ENCODE results near the gene SMR3A.
A peak's percentile ranks its signal among the peaks of the same experiment; 100 is the strongest.

The SMR3A gene

DNA sequence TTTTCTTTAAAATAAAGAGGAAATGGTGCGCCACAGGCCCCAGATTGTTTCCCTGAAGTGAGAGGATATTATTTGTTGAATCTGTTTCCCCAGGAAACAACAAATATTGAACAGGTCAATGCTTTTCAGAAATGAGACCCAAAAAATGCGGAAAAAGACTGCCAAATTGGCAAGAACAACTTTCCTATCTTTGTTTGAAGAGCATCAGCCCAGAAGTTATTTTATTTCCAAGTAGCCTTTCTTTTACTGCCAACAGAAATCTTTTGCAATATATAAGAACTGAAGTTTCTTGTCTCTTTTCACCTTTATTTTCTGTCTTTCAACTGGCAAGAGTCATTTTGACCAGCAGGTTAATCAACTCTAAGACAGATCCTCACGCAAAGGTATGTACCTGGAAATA is at the start of gene SMR3A:
TSS of gene SMR3A (plus strand) at position 301 of the 400 bp plus-strand sequence. CDS start 1,356 bp downstream, outside the sequence.
- DNase-seq, result no peak

DNA sequence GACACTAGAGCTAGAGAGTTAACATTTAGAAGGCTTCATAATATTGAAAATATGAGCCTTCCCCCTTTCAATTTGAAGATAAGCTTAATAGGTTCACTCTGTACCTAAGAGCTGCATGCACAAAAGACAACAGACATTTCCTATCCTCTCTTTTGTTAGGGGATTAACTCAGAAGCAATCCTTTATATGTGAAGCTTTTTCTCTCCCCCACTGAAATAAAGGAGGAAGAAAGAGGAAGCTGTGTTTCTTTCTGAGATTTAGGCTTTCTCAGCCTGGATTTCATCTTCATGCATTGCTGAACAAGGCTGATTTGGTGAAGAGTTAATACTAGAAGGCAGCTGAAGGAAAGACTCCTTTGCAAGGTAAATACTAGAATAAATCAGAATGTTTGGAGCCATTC is 46.8 kb upstream of the SMR3A start:
- no peak for DNase-seq

DNA sequence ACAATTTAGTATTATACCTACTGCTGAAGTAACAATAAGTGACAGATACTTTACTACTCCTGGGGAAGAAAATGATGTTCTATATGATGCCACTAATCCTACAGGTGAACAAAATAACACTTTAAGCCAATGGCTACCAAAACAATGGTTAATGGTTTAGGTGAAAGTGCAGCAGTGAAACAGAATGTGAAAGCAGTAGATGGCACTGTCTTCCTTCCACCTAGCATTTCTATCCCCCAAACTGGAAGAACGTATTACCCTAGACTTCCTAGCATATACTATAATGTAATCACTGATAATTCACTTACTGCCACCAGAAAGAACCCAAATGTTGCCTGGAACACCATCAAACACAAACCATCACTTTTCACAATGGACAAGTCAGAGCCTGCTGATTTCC is 44.6 kb upstream of the SMR3A start:
- DNase-seq, result peak; percentile 18

DNA sequence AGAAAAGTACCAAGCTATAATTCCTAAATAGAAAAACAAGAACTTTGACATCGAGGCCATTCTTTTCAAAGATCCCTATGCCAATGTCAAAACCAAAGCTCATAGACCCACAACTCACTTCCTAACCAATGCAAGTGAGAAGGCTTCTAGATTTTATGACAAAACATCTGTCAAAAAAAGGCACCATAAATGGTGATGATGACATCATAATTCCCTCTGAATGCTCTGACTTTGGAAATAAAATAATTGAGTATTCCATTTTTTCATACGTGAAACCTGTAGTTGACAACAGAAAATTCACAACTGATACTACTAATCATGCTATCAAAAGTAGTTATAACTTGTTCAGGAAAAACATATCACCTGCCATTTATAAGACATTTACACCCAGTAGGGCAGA is 34.5 kb upstream of the SMR3A start:
- DNase-seq, result no peak

DNA sequence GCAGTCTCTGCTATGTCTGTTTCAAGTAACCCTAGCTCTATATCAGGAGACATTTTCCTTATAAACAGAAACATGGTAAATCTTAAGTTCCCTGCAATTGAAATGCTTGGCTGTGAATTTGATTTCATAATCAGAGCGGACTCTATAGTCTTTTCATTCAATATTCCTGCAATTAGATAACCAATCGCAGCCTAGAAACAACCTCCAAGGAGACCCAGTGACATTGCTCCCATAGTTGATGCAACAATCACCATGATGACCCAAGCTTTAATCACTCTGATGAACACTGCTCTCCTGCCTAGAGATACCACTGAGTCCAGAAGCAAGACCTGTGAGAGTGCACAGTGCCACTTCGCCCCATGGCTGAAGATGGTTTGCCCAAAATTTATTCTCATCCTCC is 25.9 kb upstream of the SMR3A start, which contains the start of gene CABS1:
TSS of gene CABS1 (plus strand) at position 301 of the 400 bp plus-strand sequence. CDS start at position 360, 59 bp downstream.
- no peak for DNase-seq

DNA sequence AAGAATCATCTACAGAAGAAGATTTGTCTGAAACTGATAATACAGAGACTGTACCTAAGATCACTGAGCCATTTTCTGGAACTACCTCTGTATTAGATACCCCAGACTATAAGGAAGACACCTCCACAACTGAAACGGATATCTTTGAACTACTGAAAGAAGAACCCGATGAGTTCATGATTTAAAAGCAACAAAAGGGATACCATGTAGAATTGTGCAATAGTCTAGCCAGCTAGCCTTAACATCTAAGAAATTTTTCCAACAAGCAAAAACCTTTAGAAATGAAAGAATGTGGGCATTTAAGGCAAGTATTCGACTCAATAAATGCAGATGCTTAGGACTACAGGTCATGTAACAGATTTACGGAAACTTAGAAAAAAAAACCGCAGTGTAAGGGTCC is 24.5 kb upstream of the SMR3A start:
- no peak for DNase-seq

DNA sequence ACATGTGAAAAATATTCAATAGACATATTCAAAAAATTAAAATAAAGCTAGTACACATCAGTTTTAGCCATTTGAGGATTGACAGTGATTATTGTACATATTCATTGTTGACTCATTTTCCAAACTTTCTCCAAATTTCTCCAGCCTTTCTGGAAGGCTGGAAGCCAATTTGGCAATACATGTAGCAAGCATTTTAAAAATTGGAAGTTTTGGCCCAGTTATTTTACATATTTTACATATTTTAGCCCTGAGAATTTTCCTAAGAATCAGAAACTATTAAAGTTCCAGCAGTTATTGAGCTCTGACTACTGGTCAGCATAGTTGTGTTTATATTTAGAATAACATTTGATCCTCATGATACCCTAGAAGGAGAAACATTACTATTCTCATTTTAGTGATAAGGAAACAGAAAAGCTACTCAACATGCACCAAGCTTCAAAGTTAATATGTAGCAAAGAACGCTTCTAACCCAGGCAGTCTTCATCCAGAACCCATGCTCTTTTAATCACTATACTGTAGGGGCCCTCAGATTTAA is 22.6 kb upstream of the SMR3A start:
- no peak for DNase-seq

DNA sequence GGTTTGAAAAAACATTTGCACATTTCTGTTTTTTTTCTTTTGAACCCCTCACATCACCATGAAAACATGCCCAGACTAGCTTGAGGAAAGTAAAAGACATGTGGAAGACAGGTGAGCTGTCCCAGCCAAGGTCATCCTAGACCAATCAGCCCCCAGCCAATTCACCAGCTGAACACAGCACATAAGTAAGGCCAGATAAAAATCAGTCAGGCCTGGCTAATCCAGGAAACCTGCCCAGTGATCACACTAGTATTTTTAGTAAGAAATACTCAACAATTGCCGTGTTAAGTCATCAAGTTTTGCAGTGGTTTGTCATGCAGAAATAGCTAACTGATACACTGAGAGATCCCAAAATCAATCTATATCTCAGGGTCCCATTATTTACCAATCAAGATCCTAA is 4.4 kb upstream of the SMR3A start:
- no peak for DNase-seq

DNA sequence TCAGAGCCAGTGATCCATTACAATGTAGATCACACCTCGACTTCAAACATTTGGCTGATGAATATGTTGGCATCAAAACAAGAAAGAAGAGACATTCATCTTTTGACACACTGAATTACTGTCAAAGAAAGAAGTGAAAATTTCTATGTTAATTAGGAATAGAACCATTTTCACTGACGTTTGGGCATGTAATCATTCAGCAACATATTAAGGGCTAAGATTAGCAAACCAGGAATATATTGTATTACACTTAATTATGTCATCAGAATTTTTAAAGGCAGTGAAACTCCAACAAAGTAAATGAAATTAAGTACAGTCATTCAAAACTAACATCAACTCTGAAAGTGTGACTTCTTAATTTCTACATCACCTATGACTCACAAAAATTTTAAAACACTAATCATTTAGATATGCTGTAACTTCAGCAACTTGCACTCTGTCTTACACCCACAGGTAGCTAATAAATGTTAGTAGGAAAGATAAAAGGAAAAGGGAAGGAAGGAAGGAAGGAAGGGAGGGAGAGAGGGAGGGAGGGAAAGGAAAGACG is 1.4 kb upstream of the SMR3A start:
- no peak for DNase-seq

DNA sequence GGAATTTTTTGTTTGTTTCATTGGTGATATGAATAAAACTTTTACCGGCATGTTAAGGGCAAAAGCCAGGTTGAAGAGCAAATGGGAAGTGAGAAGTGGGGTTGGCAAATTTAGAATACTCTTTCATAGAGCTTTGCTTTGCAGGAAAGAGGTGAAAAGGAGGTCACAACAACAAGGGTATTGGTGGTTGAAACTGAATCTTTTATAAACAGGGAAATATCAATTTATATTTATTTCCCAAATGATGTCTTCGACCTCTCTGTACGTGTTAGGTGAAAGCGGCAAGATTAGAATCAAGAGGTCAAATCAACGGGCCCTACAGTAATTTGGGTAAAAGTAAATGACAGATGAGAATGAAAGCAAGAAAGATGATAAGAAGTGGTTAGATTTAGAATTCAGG is 3.4 kb downstream of the SMR3A start:
- no peak for DNase-seq

DNA sequence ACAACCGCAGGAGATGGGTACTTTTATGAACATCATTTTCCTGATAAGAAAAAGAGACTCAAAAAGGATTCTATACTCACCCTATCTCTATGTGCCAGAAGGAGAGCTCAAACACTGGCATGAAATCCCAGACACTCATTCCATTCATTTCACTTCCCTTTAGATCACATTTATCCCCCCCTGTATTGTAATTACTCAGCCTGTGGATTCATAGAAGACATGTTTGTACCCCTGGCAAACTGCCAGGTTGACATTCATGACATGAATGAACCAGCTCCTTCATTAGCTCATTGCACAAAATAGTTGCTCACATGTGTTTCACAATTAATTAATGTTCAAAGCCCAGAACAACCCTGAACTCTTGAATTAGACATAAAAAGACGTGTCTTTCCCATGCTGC is 4.9 kb downstream of the SMR3A start:
- no peak for DNase-seq

DNA sequence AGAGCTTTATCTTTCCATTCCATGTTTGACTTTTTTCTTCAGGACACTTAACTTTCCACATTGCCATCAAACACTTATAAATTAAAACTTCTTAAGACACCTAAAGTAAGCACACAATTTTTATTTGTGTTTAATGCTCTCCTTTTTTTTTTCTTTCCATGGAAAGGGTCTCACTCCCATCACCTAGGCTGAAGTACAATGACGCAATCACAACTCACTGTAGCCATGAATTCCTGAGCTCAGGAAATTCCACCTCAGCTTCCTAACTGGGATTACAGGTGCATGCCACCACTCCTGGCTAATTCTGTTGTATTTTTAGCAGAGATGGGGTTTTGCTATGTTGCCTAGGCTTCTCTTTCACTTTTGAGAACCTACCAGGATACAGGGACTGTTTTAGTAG is 7.3 kb downstream of the SMR3A start:
- DNase-seq, result no peak

DNA sequence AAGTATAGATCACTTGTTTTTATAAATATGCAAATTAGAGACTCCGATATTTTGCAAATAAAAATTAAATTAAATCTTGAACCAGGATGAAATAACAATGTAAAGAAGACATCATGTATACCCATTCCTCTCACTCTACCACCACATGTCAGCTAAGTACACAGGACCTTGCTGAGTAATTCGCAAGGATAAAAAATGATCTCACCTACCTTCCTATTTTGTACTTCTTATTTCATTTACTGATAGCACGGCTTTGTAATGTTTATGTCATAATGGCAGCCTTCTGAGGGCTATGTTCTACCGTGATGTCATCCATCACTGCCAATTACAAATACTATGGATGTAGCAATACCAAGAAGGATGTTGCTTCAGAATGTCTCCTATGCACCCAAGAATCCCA is 11.4 kb downstream of the SMR3A start:
- DNase-seq, result no peak

DNA sequence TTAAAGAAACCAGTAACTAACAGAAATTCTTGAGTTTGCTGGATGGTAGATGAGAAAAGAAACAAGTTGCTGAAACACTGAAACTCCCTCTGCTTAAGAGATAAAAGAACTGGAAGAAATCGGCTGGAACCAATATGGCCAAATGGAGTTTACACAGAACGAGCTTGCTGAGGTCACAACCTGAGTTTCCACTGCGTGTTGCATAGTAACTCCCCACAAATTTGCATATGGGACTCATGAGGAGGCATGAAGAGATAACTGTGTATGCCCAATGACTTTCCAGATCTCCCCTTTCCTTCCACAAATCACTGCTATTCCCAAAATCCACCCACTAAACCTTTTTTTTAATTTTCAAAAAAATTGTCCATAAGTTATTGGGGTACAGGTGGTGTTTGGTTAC is 12.2 kb downstream of the SMR3A start:
- DNase-seq, result no peak

DNA sequence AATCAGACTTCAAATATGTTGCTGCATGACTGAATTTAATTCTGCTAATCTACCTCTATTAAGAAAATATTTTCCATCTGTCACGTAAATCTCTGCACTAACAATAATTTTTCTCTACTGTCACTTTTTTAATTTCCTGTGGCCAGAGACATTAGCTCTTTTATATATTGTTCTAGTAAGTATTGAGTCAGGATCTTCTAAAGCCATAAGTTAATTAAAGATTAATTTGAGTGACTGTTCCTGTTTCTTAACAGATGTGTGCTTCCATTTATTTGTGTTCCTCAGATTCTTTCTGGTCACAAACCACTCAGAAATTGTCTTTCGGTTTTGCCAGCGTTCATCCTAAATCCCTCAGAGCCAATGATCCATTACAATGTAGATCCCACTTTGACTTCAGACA is 20.0 kb downstream of the SMR3A start:
- no peak for DNase-seq

DNA sequence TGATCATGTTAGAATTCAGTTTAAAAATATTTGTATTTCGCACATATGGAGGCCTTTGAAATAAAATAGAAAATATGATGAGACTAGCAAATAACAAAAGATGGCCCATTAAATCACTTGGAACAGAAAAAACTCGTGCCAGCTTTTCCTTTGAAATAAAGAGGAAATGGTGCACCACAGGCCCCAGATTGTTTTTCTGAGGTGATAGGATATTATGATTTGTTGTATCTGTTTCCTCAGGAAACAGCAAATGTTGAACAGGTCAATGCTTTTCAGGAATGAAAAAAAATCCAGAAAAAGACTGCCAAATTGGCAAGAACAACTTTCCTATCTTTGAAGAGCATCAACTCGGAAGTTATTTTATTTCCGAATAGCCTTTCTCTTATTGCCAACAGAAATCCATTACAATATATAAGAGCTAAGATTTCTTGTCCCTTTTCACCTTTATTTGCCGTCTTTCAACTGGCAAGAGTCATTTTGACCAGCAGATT is 22.2 kb downstream of the SMR3A start, which contains the start of gene SMR3B:
TSS of gene SMR3B (plus strand) at position 441 of the 491 bp plus-strand sequence. CDS start 1,380 bp downstream, outside the sequence.
- DNase-seq, result no peak

DNA sequence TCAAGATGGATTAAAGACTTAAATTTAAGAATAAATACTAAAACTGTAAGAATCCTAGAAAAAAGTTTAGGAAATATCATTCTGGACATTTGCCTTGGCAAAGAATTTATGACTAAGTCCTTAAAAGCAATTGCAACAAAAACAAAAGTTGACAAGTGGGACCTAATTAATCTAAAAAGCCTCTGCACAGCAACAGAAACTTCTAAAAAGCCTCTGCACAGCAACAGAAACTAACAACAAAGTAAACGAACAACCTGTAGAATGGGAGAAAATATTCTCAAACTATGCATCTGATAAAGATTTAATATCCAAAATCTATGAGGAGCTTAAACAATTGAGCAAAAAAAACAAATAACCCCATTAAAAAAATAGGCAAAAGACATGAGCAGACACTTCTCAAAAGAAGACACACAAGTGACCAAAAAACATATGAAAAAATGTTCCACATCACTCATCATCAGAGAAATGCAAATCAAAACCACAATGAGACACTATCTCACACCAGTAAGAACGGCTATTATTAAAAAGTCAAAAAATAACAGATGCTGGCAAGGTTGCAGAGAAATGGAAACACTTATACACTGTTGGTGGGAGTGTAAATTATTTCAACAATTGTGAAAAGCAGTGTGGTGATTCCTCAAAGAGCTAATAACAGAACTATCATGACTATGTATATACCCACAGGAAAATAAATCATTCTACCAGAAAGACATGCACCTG is 31.7 kb downstream of the SMR3A start:
- no peak for DNase-seq

DNA sequence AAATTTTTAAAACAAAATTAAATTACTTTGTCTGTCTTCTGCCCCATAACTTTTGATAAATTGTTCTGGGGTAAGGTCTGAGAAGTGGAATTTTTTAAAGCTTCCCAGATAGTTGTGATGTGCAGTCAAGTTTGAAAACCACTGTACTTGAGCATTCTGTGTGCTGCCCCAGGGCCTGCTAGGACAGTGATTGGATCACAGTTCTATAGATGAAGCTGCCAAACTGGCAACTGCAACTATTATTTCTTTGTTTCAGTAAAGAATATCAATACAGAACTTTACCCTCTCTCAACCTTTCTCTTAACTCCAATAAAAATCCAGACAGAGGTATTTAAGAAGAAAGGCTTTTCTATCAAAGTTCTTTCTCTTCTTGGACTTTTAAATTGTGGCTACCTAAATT is 37.0 kb downstream of the SMR3A start, which contains the start of gene OPRPN:
TSS of gene OPRPN (plus strand) at position 361 of the 400 bp plus-strand sequence. CDS start 1,346 bp downstream, outside the sequence.
- DNase-seq, result no peak

DNA sequence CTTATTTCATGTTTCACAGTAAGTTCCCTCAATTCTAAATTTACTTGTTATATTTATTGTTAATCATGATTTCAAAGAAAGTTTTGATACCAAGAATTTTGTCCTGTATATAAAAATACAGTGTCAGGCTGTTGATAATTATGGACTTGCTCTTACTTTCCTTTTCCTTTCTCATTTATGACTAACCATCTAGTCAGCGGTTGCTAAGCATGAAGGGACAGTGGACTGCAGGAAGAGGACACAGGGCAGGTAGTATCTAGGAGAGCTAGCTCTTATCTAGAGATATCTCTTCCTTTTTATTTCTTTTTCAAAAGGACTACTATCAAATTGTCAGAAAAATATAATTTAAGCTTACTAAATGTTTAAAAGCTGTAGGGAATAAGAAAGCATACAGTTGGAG is 38.8 kb downstream of the SMR3A start:
- DNase-seq, result peak; percentile 8

DNA sequence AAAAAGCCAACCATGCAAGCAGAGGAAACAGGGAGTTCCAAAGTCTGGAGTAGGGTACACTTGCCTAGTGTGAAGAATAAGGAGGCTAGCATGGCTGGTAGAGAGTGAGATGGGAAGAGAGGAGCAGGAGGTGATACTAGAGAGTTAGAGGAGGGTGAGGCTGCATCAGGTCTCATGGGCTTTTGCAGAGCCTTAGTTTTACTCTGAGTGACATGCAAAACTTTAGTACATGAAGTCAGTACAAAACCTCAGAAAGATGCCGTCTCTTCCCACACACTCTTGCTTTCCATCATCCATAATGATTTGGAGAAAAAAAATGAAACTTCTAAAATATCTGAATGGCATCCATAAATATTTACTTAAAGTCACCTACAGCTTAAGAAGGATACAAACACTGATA is 42.2 kb downstream of the SMR3A start:
- DNase-seq, result no peak

DNA sequence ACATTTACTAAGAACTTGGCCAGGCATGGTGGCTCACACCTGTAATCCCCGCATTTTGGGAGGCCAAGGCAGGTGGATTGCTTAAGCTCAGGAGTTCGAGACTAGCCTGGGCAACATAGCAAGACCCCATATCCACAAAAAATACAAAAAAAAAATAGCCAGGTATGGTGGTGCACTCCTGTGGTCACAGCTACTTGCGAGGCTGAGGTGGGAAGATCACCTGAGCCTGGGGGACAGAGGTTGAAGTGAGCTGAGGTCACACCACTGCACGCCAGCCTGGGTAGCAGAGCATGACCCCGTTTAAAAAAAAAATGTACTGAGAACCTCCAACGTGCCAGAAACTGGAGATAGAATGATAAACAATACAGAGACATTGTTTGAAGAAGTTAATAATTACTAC is 45.2 kb downstream of the SMR3A start:
- DNase-seq, result no peak

Measured in OCI-M1 (cell line).